Right ventricle myocardium inferior (tissue), 1 donor: ENCODE data around the gene CTXND1. TPM values are rescaled to one million over a fixed set of nuclear protein-coding genes. Genes with fewer than 3 reads are reported as not detected.
"Not testable (repeated sequence)": the region's sequence is repeated elsewhere in the genome, so short reads cannot be mapped to it uniquely, and the experiment has no call there.

ENCODE experiments used
- ATAC-seq: fragments of 200-7000 bp; cut with Tn5 transposase; one replicate; pipeline ENCODE4 v1.9.1; 2020; ENCODE audit warnings: mild to moderate bottlenecking, moderate library complexity
- DNase-seq: peaks from one replicate; pipeline ENCODE4 v3.0.0; 2021; ENCODE audit errors: missing footprints
- intact Hi-C: fragments of 100-400 bp; cut with DNase I; formaldehyde crosslinking; loops from one replicate; pipeline ENCODE4 v1.11.0; 2022
- total RNA-seq: library from RNA; stranded (reverse); fragmentation: NEBNext Ultra II Directional; extraction: Animal tissue kit (Norgen Biotek cat#: 25700); gene quantifications from one replicate; pipeline ENCODE4 v1.2.1, GENCODE V29; 2021
- donor health status: DM: no; HTN: yes; CAD: no; lungs with severe emphysema.

The CTXND1 gene
- total RNA-seq, 1 donor from 2014 or later: 1.7 TPM

DNA sequence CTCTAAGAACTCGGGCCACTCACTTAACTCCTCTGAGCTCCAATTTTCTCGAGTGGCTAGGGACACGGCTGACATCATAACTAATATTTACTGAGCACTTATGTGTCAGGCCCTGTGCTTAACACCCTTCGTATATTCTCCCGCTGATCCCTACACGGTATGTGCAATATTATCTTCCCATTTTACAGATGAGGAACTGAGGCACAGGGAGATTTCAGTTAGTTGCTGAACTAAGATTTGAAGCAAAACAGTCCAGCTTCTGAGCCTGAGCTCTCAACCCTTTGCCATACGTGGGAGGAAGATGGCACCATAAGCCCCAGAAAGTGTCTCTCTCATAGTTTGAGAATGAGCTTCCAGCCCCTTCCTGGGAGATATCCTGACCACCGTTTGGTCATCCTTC, 79.6 kb downstream of the CTXND1 start:
- DNase-seq (no peak), ATAC-seq (no peak)
- intact Hi-C loops: no loop called here

DNA sequence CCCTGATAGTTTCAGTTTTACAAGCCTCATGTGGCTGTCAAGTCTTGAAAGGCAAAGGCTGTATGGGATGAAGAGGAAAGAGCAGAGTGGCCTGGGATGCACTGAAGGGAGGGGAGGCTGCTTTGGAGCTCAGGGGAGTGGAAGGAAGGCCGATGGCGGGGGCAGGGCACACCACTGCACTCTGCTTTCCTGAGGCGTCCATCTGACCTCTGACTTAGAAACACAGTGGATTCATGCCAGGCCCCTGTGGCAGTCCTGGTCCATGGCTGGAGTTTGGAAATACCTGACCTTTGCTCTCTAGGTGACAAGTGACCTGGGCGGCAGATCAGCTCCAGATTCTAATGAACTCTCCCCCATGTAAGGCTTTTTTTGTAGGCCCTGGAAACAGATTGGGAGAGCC, 80.2 kb downstream of the CTXND1 start:
- ATAC-seq: no peak
- intact Hi-C loops: no loop called here

DNA sequence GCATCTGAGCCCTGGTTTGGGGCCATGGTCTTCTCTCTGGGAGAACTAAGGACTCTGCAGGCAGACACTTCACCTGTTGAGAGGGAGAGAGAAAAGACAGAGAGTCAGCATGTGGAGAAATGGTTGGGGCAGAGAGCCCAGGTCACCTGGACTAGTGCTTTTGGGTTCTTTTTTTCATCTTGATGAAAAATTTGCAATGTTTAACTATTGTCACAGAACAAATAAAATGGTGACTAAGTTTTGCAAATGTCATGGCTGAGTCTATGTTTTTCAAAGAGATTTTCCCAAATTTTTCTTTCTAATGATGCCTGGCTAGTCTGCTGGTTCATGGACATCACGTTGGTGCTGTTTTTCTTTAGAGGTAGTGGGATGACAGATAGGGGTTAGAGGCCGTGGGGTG, 81.4 kb downstream of the CTXND1 start:
- no peak for ATAC-seq
- no peak for DNase-seq
- intact Hi-C loops: no loop called here

More for the DNA sequence above, 80.2 kb downstream of the CTXND1 start:
- DNase-seq: no peak

- no peak for DNase-seq
- intact Hi-C loops: no loop called here
- no peak for ATAC-seq
Measured at GRCh38 chr15:80169768-80170357, 82.2 kb downstream of the CTXND1 start.

DNA sequence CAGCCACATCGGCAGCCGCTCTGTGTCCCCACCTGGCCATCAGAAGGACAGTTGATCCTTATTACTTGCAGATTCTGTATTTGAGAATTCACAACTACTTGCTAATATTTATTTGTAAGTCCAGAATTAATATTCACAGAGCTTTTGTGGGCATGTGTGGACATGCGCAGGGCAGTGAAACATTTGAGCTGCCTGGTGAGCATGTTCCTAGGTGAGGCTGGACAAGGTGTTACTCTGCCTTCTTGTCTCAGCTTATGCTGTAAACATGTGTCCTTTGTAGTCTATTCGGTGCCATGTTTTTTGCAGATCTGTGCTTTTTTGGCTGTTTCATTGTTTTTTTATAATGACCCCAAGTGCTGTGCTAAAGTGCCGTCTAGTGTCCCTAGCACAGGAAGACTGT, 83.6 kb downstream of the CTXND1 start:
- ATAC-seq (no peak), DNase-seq (no peak)
- intact Hi-C loops: no loop called here

DNA sequence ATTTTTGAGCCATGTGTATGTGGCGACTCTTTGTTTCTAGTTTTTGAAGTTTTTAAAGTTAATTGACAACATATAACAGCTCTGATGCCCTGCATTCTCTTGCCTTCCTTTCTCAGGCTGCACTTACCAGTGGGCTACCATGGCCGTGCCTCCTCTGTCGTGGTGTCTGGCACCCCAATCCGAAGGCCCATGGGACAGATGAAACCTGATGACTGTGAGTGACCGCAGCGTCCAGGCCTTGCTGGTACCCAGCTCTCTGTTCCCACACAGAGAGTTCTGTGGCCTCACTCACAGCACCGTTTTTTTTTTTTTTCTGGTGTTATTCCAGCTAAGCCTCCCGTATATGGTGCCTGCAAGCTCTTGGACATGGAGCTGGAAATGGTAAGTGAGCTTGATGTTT, 84.1 kb downstream of the CTXND1 start:
- ATAC-seq (no peak), DNase-seq (no peak)
- intact Hi-C loops: no loop called here

DNA sequence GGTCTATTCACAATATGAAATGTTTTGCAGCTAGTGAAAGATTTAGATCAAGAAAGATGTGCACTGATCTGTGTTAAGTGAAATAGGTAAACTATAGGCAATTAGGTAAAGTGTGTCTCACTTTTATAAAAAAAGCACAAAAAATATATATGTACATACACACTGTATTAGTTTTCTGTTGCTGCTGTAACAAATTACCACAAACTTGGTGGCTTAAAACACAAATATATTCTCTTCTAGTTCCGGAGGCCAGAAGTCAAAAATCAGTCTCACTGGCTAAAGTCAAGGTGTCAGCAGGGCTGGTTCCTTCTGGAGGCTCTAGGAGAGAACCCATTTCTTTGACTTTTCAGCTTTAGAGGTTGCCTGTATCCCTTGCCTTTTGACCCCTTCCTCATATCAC, 88.1 kb downstream of the CTXND1 start:
- no peak for ATAC-seq
- DNase-seq: no peak
- intact Hi-C loops: no loop called here

GRCh38 chr15:80163217-80163616, 88.8 kb downstream of the CTXND1 start:
- ATAC-seq (peak; percentile 65), DNase-seq (no peak)
- intact Hi-C loops: no loop called here

DNA sequence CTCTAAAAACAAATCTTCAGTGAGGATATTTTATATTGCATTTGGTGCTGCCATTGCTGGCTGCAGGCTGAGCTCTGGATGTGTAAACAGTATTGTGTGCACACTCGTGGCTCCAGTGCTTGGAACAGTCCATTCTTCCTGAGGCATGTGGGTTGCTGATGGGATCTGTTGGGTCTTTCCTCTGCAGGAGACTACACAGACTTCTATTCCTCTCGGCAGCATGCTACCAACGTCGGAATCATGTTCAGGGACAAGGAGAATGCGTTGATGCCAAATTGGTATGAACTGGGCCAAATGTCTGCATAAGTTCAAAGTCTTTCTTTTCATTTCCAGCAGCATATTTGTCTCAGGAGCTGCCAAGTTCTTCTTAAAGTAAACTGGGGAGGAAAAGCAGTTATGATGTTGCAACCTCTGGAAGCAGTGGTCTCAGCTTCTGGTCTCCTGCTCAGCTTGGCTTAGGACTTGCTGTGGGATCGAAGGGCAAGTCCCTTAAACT, 89.9 kb downstream of the CTXND1 start:
- no peak for ATAC-seq
- DNase-seq: no peak
- intact Hi-C loops: no loop called here

GRCh38 chr15:80161468-80162016, 90.5 kb downstream of the CTXND1 start:
- no peak for ATAC-seq
- no peak for DNase-seq
- intact Hi-C loops: no loop called here

GRCh38 chr15:80160570-80161156, 91.3 kb downstream of the CTXND1 start:
- DNase-seq: peak; percentile 84
- peak; percentile 68 for ATAC-seq
- intact Hi-C loops: no loop called here

- DNase-seq (no peak), ATAC-seq (no peak)
- intact Hi-C loops: no loop called here
Measured at GRCh38 chr15:80159811-80160569, 92.0 kb downstream of the CTXND1 start.

GRCh38 chr15:80159301-80159700, 92.7 kb downstream of the CTXND1 start:
- DNase-seq (no peak), ATAC-seq (no peak)
- intact Hi-C loops: no loop called here

DNA sequence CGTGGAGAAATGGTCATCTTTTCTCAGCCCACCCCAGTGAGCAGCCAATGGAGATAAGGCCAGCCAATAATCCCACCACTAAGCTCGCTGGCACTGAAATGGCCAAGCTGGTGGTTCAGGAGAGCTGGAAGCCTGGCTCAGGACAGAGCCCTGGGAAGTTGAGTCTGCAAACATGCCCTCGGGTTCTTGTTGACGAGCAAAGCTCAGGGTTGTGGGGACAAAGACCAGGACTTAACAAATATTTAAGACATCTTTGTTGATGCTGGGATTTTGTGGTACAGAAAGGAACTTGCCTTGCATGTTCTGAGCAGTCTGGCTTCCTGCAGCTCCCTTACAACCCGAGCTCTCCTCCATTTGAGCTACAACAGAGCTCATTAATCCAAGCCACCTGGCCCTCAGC, 94.8 kb downstream of the CTXND1 start:
- DNase-seq (no peak), ATAC-seq (no peak)
- intact Hi-C loops: no loop called here

DNA sequence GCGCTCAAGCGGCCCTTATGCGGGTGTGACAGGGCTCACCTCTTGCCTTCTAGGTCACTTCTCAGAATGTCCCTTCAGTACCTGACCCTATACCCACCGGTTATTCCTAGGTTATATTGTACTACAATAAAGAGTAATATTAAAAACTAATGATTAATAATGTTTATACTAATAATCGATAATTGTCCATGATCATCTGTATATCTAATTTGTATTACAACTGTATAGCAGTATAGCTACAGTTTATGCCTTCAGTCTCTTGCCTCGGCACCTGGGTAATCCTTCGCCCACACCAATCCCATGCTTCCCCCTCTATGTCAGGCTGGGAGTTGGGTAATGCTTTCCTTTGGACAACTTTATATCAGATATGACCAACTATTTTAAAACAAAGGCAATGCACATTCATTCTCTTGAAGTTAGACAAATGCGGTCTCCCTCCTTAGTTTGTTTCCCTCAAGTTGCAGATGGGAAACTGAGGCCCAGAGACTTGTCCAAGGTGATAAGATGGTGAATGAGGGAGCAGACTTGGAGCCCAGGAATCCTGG, 95.8 kb downstream of the CTXND1 start:
- ATAC-seq (no peak), DNase-seq (no peak)
- intact Hi-C loops: no loop called here

DNA sequence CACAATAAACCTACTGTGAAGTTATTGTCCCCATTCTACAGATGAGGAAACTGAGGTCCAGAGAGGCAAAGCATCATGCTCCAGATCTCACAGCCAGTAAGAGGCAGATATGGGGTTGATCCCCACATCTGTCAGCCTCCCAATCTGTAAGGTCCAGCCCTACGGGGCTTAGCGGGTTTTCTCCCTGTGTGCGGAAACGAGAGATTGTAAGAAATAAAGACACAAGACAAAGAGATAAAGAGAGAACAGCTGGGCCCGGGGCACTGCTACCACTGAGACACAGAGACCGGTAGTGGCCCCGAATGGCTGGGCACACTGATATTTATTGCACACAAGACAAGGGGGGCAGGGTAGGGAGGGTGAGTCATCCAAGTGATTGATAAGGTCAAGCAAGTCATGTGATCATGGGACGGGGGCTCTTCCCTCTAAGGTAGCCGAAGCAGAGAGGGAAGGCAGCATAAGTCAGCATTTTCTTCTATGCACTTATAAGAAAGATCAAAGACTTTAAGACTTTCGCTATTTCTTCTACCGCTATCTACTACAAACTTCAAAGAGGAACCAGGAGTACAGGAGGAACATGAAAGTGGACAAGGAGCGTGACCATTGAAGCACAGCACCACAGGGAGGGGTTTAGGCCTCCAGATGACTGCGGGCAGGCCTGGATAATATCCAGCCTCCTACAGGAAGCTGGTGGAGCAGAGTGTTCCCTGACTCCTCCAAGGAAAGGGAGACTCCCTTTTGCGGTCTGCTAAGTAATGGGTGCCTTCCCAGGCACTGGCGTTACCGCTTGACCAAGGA, 96.4 kb downstream of the CTXND1 start:
- ATAC-seq, DNase-seq, intact Hi-C loops: not testable (repeated sequence)

DNA sequence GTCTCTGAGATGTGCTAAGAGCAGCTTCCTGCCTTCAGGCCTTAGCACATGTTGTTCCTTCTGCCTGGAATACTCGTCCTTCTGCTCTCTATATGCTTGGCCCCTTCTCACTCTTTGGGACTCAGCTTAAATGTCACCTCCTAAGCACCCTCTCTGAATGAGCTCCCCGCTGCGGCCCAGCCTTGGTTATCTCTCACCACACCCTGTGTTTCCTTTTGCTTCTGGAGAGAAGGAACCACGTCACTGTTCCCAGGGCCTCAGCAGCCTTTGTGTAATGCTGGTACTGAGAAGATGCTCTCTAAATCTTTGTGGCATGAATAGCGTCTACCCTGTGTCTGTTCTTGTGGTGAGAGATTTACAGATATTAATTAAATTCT, 97.0 kb downstream of the CTXND1 start:
- intact Hi-C loops: no loop called here
- no peak for ATAC-seq
- no peak for DNase-seq

DNA sequence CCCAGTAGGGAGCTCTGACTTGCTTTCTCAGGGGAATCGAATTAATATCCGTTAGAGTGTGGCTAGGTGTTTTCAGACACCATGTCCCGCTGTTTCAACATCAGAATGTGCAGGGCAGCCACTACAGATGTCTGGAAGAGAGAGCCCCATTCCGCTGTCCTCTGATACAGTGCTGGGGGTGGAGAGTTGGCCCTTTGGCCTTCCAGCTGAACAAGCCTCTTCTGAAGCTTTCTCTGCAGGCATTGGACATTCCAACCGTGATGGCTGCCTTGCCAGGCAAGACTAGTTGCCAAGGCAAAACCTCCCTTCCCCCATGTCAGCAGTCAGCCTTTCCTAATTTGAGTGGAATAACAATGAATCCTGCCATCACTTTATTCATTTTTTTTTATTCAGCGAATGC, 97.7 kb downstream of the CTXND1 start:
- ATAC-seq: no peak
- intact Hi-C loops: loop anchor here (5.0 kb wide), 1 partner anchor 232 kb away; no protein-coding TSS in a partner anchor
- no peak for DNase-seq

GRCh38 chr15:80153900-80154299, 98.1 kb downstream of the CTXND1 start:
- intact Hi-C loops: loop anchor here (2.0 to 5.0 kb wide), 2 partner anchors 95 to 232 kb away; partner anchors contain the start of gene ZFAND6
- no peak for ATAC-seq
- DNase-seq: no peak
